AG04449 (cell line): ENCODE results near the gene CCDC3.
"Not testable (repeated sequence)": the region's sequence is repeated elsewhere in the genome, so short reads cannot be mapped to it uniquely, and the experiment has no call there.

Experiments
- CTCF ChIA-PET: fragments of 350-600 bp; formaldehyde crosslinking; extraction: SDS; loops from one replicate; lab custom pipeline; 2021; ENCODE audit warnings: antibody characterized with exemption; lab: Yijun Ruan, JAX
- POLR2A ChIA-PET: fragments of 400-600, 350-600 bp; formaldehyde crosslinking; extraction: SDS; loops from one replicate; lab custom pipeline; 2020; ENCODE audit warnings: antibody characterized with exemption, inconsistent platforms; lab: Yijun Ruan, JAX
- DNase-seq: peaks from one replicate; pipeline ENCODE4 v3.0.0-alpha.2; 2010; ENCODE audit warnings: low read depth, low spot score
- H3K4me3 ChIP-seq: 2 replicates; pipeline ENCODE4 v1.5.1; 2011; ENCODE audit warnings: low read depth, mild to moderate bottlenecking, control low read depth, low read length
- CTCF ChIP-seq: IDR thresholded peaks from one replicate; pipeline ENCODE4 v1.5.1; 2011; ENCODE audit warnings: mild to moderate bottlenecking, moderate library complexity, low read length, control low read depth, inconsistent platforms; ENCODE audit not compliant: insufficient read depth; ENCODE audit errors: missing control alignments

The CCDC3 gene

GRCh38 chr10:12873172-12873571 is 128.3 kb downstream of the CCDC3 start:
- no peak for TF ChIP-seq CTCF
- CTCF ChIA-PET, result interaction anchor here (1.3 kb wide), 1 partner anchor 29 kb away, joined by 3 read pairs; no protein-coding TSS in a partner anchor
- H3K4me3 ChIP-seq, result no peak overlapping the region
- DNase-seq, result no peak
- POLR2A ChIA-PET, result no interaction called here

- DNase-seq, result no peak
- ChIA-PET POLR2A (no interaction called here), CTCF (interaction anchor here (1.3 kb wide), 1 partner anchor 29 kb away, joined by 3 read pairs; no protein-coding TSS in a partner anchor)
- TF ChIP-seq CTCF, result no peak
- no peak overlapping the region for H3K4me3 ChIP-seq
Measured at GRCh38 chr10:12872577-12872976, 128.9 kb downstream of the CCDC3 start.

GRCh38 chr10:12869427-12869826 is 132.1 kb downstream of the CCDC3 start:
- CTCF ChIA-PET, result interaction anchor here (1.9 kb wide), 1 partner anchor 34 kb away, joined by 5 read pairs; no protein-coding TSS in a partner anchor
- no peak for TF ChIP-seq CTCF
- no peak for DNase-seq
- H3K4me3 ChIP-seq, result no peak overlapping the region
- POLR2A ChIA-PET, result no interaction called here

GRCh38 chr10:12868229-12868628 is 133.3 kb downstream of the CCDC3 start:
- H3K4me3 ChIP-seq, result no peak overlapping the region
- POLR2A ChIA-PET, result interaction anchor here (0.6 kb wide), 1 partner anchor 558 kb away, joined by 3 read pairs; no protein-coding TSS in a partner anchor
- CTCF ChIA-PET, result no interaction called here
- no peak for TF ChIP-seq CTCF
- DNase-seq, result no peak

GRCh38 chr10:12865515-12865914 is 136.0 kb downstream of the CCDC3 start:
- CTCF ChIA-PET, DNase-seq: not testable (repeated sequence)

GRCh38 chr10:12862459-12862858 is 139.1 kb downstream of the CCDC3 start:
- H3K4me3 ChIP-seq, result no peak overlapping the region
- no peak for DNase-seq
- TF ChIP-seq CTCF, result no peak
- ChIA-PET CTCF (no interaction called here), POLR2A (no interaction called here)

More at GRCh38 chr10:12865515-12865914, 136.0 kb downstream of the CCDC3 start:
- H3K4me3 ChIP-seq, POLR2A ChIA-PET: not testable (repeated sequence)

GRCh38 chr10:12854988-12855387 is 146.5 kb downstream of the CCDC3 start:
- no peak overlapping the region for H3K4me3 ChIP-seq
- no peak for DNase-seq
- CTCF ChIA-PET, result no interaction called here
- POLR2A ChIA-PET, result no interaction called here
- TF ChIP-seq CTCF, result no peak
